H1 (cell line): ENCODE data around the gene MEGF11. TPM values are rescaled to one million over a fixed set of nuclear protein-coding genes. Genes with fewer than 3 reads are reported as not detected.

Experiments used
- CTCF ChIA-PET: fragments of 300-600 bp; sonication (Branson Sonifier 250); formaldehyde crosslinking; loops from one replicate; lab custom pipeline; 2021; ENCODE audit not compliant: partially characterized antibody; lab: Charles Lee
- POLR2A ChIA-PET: fragments of 300-600 bp; sonication (Branson Sonifier 250); formaldehyde crosslinking; loops from one replicate; lab custom pipeline; 2021; ENCODE audit warnings: inconsistent platforms; ENCODE audit not compliant: partially characterized antibody; lab: Charles Lee
- DNase-seq, 2 experiments: peaks; one replicate each; pipeline versions ENCODE4 v3.0.0 to v3.0.0-alpha.2; 2010 to 2022; ENCODE audit warnings: low spot score in 2 of 2, low read depth in 1 of 2, mixed read lengths in 1 of 2
- FAIRE-seq: peaks from 2 replicates; lab custom pipeline; 2011; peaks lifted over from hg19 to GRCh38; lab: Jason Lieb, UNC
- H2AFZ ChIP-seq: 2 replicates; pipeline ENCODE4 v1.8.1; 2012; ENCODE audit warnings: low read length, inconsistent platforms
- H2AK5ac ChIP-seq: 2 replicates; pipeline ENCODE4 v1.6.1; 2013; ENCODE audit warnings: low read depth, low read length
- H2BK120ac ChIP-seq: replicated peaks from 2 replicates; pipeline ENCODE3; 2013; ENCODE audit warnings: low read depth, low read length, inconsistent platforms
- H2BK12ac ChIP-seq: 2 replicates; pipeline ENCODE4 v1.6.1; 2013; ENCODE audit warnings: low read depth, low read length
- H2BK15ac ChIP-seq: 2 replicates; pipeline ENCODE4 v1.6.1; 2013; ENCODE audit warnings: low read length
- H2BK20ac ChIP-seq: 2 replicates; pipeline ENCODE4 v1.6.1; 2013; ENCODE audit warnings: low read length
- H2BK5ac ChIP-seq: 2 replicates; pipeline ENCODE4 v1.6.1; 2013; ENCODE audit warnings: low read depth, low read length
- H3K14ac ChIP-seq: 2 replicates; pipeline ENCODE4 v1.6.1; 2013; ENCODE audit warnings: inconsistent platforms; ENCODE audit not compliant: insufficient read length
- H3K18ac ChIP-seq: 2 replicates; pipeline ENCODE4 v1.6.1; 2013; ENCODE audit warnings: low read length; ENCODE audit errors: extremely low read depth
- H3K23ac ChIP-seq: 2 replicates; pipeline ENCODE4 v1.6.1; 2013; ENCODE audit warnings: inconsistent platforms; ENCODE audit not compliant: insufficient read length
- H3K23me2 ChIP-seq: 2 replicates; pipeline ENCODE4 v1.6.1; 2013; ENCODE audit warnings: low read depth, low read length
- H3K27ac ChIP-seq: 2 replicates; pipeline ENCODE4 v1.6.1; 2011; ENCODE audit warnings: low read depth, low read length, inconsistent platforms
- H3K27me3 ChIP-seq, 4 experiments: replicated peaks in 1 of 4; 1 replicate in 1 of 4; 2 replicates in 3 of 4; pipeline versions ENCODE4 v1.6.1 to v1.8.1; 2011 to 2013; ENCODE audit warnings: low read length in 3 of 4, mild to moderate bottlenecking in 3 of 4, inconsistent platforms in 2 of 4, mixed read lengths in 2 of 4, moderate library complexity in 1 of 4; ENCODE audit not compliant: control insufficient read depth in 3 of 4, insufficient read depth in 3 of 4; ENCODE audit errors: extremely low read depth in 1 of 4
- H3K36me3 ChIP-seq, 4 experiments: 2 replicates each; pipeline versions ENCODE4 v1.6.1 to v1.8.1; 2011 to 2013; ENCODE audit warnings: mild to moderate bottlenecking in 4 of 4, low read length in 3 of 4, moderate library complexity in 2 of 4, control low read depth in 1 of 4, inconsistent platforms in 1 of 4; ENCODE audit not compliant: insufficient read depth in 4 of 4, control insufficient read depth in 2 of 4
- H3K4ac ChIP-seq: replicated peaks from 2 replicates; pipeline ENCODE3; 2013; ENCODE audit warnings: low read length, low read depth, mixed read lengths, inconsistent platforms; ENCODE audit not compliant: insufficient read length
- H3K4me1 ChIP-seq, 4 experiments: replicated peaks in 1 of 4; 1 replicate in 1 of 4; 2 replicates in 3 of 4; pipeline versions ENCODE4 v1.6.1 to v1.8.1; 2011 to 2013; ENCODE audit warnings: low read length in 3 of 4, inconsistent platforms in 2 of 4, mixed read lengths in 1 of 4; ENCODE audit not compliant: insufficient read depth in 4 of 4, control insufficient read depth in 3 of 4
- H3K4me2 ChIP-seq, 2 experiments: 2 replicates each; pipeline versions ENCODE4 v1.6.1 to v1.8.1; 2011 to 2013; ENCODE audit warnings: low read depth in 2 of 2, low read length in 2 of 2, control low read depth in 1 of 2, inconsistent platforms in 1 of 2, mild to moderate bottlenecking in 1 of 2; ENCODE audit not compliant: insufficient read depth in 1 of 2
- H3K4me3 ChIP-seq, 4 experiments: fragments of 200-600, 300-600 bp in 1 of 4; sonication (generic), shearing (Covaris generic), sonication (Bioruptor Twin) in 1 of 4; 2 replicates each; pipeline versions ENCODE4 v1.5.1 to v1.8.1; 2011 to 2016; ENCODE audit warnings: low read length in 4 of 4, low read depth in 3 of 4, control low read depth in 2 of 4, inconsistent platforms in 2 of 4, mild to moderate bottlenecking in 2 of 4, mixed read lengths in 1 of 4, moderate library complexity in 1 of 4; ENCODE audit not compliant: insufficient read depth in 2 of 4; ENCODE audit errors: extremely low read depth in 1 of 4
- H3K56ac ChIP-seq: replicated peaks from 2 replicates; pipeline ENCODE3; 2013; ENCODE audit warnings: low read depth, mild to moderate bottlenecking, mixed read lengths, low read length, inconsistent platforms; ENCODE audit not compliant: insufficient read length
- H3K79me1 ChIP-seq: 2 replicates; pipeline ENCODE4 v1.6.1; 2013; ENCODE audit warnings: low read depth, low read length, control low read depth
- H3K79me2 ChIP-seq, 2 experiments: 2 replicates each; pipeline versions ENCODE4 v1.6.1 to v1.8.1; 2012 to 2013; ENCODE audit warnings: low read length in 2 of 2, mild to moderate bottlenecking in 2 of 2, inconsistent platforms in 1 of 2; ENCODE audit not compliant: insufficient read depth in 2 of 2, control insufficient read depth in 1 of 2
- H3K9ac ChIP-seq, 4 experiments: replicated peaks in 1 of 4; 1 replicate in 1 of 4; 2 replicates in 3 of 4; pipeline versions ENCODE4 v1.6.1 to v1.8.1; 2011 to 2013; ENCODE audit warnings: low read depth in 3 of 4, low read length in 3 of 4, control low read depth in 2 of 4, mild to moderate bottlenecking in 2 of 4, moderate library complexity in 2 of 4, inconsistent platforms in 1 of 4; ENCODE audit errors: extremely low read depth in 1 of 4
- H3K9me3 ChIP-seq, 2 experiments: 2 replicates each; pipeline versions ENCODE4 v1.6.1 to v1.8.1; 2012 to 2013; ENCODE audit warnings: mild to moderate bottlenecking in 2 of 2, moderate library complexity in 2 of 2, control low read depth in 1 of 2, inconsistent platforms in 1 of 2, low read depth in 1 of 2, low read length in 1 of 2, mixed read lengths in 1 of 2; ENCODE audit not compliant: insufficient read depth in 2 of 2
- H4K20me1 ChIP-seq, 2 experiments: replicated peaks in 1 of 2; 2 replicates each; pipeline versions ENCODE3 to v1.8.1; 2011 to 2013; ENCODE audit warnings: inconsistent platforms in 2 of 2, low read length in 2 of 2, mild to moderate bottlenecking in 1 of 2; ENCODE audit not compliant: insufficient read depth in 2 of 2, control insufficient read depth in 1 of 2
- H4K5ac ChIP-seq: 2 replicates; pipeline ENCODE4 v1.6.1; 2013; ENCODE audit warnings: low read length, low read depth, mixed read lengths, inconsistent platforms; ENCODE audit not compliant: insufficient read length
- H4K8ac ChIP-seq: 2 replicates; pipeline ENCODE4 v1.8.0; 2013; ENCODE audit warnings: mild to moderate bottlenecking, moderate library complexity, low read length, inconsistent platforms; ENCODE audit not compliant: insufficient read depth; ENCODE audit errors: extremely low read depth
- H4K91ac ChIP-seq: replicated peaks from 2 replicates; pipeline ENCODE3; 2013; ENCODE audit warnings: low read length, mixed read lengths, inconsistent platforms; ENCODE audit not compliant: insufficient read length
- ATF2 ChIP-seq: IDR thresholded peaks from 2 replicates; pipeline ENCODE4 v1.6.1; 2012; ENCODE audit warnings: low read length, inconsistent platforms
- BRCA1 ChIP-seq: IDR thresholded peaks from 2 replicates; pipeline ENCODE4 v1.6.1; 2012; ENCODE audit warnings: low read depth, low read length, improper control_type of control experiment
- GABPA ChIP-seq: IDR thresholded peaks from 2 replicates; pipeline ENCODE4 v1.6.1; 2011; ENCODE audit warnings: mild to moderate bottlenecking, low read length, moderate library complexity, borderline replicate concordance; ENCODE audit not compliant: insufficient read depth
- HDAC2 ChIP-seq, 2 experiments: fragments of 300-600 bp in 1 of 2; sonication (generic) in 1 of 2; IDR thresholded peaks; 2 replicates each; pipeline ENCODE4 v1.6.1; 2011 to 2012; ENCODE audit warnings: low read depth in 2 of 2, low read length in 2 of 2, mild to moderate bottlenecking in 2 of 2, moderate library complexity in 2 of 2, borderline replicate concordance in 1 of 2, inconsistent platforms in 1 of 2
- KDM4A ChIP-seq: IDR thresholded peaks from one replicate; pipeline ENCODE4 v1.7.1; 2012; ENCODE audit warnings: low read depth, mild to moderate bottlenecking, moderate library complexity, low read length, inconsistent platforms; ENCODE audit not compliant: severe bottlenecking
- MAX ChIP-seq: IDR thresholded peaks from 2 replicates; pipeline ENCODE4 v1.6.1; 2012; ENCODE audit warnings: inconsistent platforms
- POLR2AphosphoS5 ChIP-seq: IDR thresholded peaks from 2 replicates; pipeline ENCODE4 v1.6.1; 2011; ENCODE audit warnings: low read depth, low read length
- RXRA ChIP-seq: IDR thresholded peaks from 2 replicates; pipeline ENCODE4 v1.6.1; 2011; ENCODE audit warnings: low read depth, mild to moderate bottlenecking, low read length, moderate library complexity; ENCODE audit not compliant: insufficient read depth
- SAP30 ChIP-seq: fragments of 300-600 bp; sonication (generic); IDR thresholded peaks from 2 replicates; pipeline ENCODE4 v1.7.1; 2012; ENCODE audit warnings: low read length, moderate library complexity, mild to moderate bottlenecking, inconsistent platforms; ENCODE audit not compliant: insufficient read depth, insufficient replicate concordance
- SIX5 ChIP-seq: IDR thresholded peaks from 2 replicates; pipeline ENCODE4 v1.6.1; 2011; ENCODE audit warnings: mild to moderate bottlenecking, low read depth, low read length
- SRF ChIP-seq: IDR thresholded peaks from 2 replicates; pipeline ENCODE4 v1.6.1; 2011; ENCODE audit warnings: mild to moderate bottlenecking, low read depth, low read length, moderate library complexity
- WGBS, 2 experiments: shearing (Covaris generic) in 1 of 2; methylation state at CpG; one replicate each; pipeline versions ENCODE4 v1.1.6 to v1.1.7; 2013 to 2015; ENCODE audit warnings: low lambda C conversion rate in 2 of 2, mixed read lengths in 2 of 2, inconsistent platforms in 1 of 2, low coverage in 1 of 2, missing lambda C conversion rate in 1 of 2; ENCODE audit not compliant: insufficient replicate concordance in 2 of 2, insufficient coverage in 1 of 2, insufficient read length in 1 of 2; ENCODE audit errors: extremely low coverage in 1 of 2, missing lambda C conversion rate in 1 of 2; 5-methylcytosine and 5-hydroxymethylcytosine counted together
- polyA plus RNA-seq, 7 experiments: library from polyadenylated mRNA; depleted of rRNA in 3 of 7; stranded (reverse) in 5 of 7; unstranded in 2 of 7; fragments of >200 nt in 5 of 7; fragments of 200-250 nt in 2 of 7; gene quantifications; 1 replicate in 5 of 7; 2 replicates in 1 of 7; 4 replicates in 1 of 7; pipeline versions ENCODE4 v1.2.1 to v1.2.3, GENCODE V29; 2011 to 2013; ENCODE audit warnings: missing spikeins in 2 of 7, mixed read lengths in 2 of 7
- total RNA-seq: library from RNA; stranded (reverse); fragmentation: NEBNext Ultra II Directional; extraction: Animal tissue kit (Norgen Biotek cat#: 25700); gene quantifications from 2 replicates; pipeline ENCODE4 v1.2.1, GENCODE V29; 2021

MEGF11 gene
- total and polyA plus RNA-seq, 2 of the 8 experiments (the other 6 are each of a cell fraction or from before 2014, with no cell fraction given), result 4.4 to 4.8 TPM

GRCh38 chr15:66133247-66133885, 120.2 kb downstream of the MEGF11 start:
- Histone ChIP-seq H2BK120ac (no peak overlapping the region), H3K4me2 (no peak overlapping the region), H3K27ac (no peak overlapping the region)
- TF ChIP-seq SAP30 (no peak), BRCA1 (no peak), SRF (no peak), MAX (no peak), SIX5 (no peak), KDM4A (no peak), ATF2 (no peak), GABPA (no peak), HDAC2 (IDR thresholded peaks at IDR 0.05; ENCODE audit: borderline replicate concordance in 1 of 2, low read depth in 2 of 2, low read length in 2 of 2) (no peak), RXRA (no peak), POLR2AphosphoS5 (no peak)

More at GRCh38 chr15:66133247-66133885, 120.2 kb downstream of the MEGF11 start:
- Histone ChIP-seq H3K23me2 (no peaks in the 10 kb centered on the region), H3K4me1 (peaks cover 0 to 4% (median 3%) of the 10 kb centered on the region in 4 experiments; a peak in 2 of 7 replicates), H3K4me3 (no peak overlapping the region), H2BK15ac (no peak overlapping the region), H3K9ac (no peak overlapping the region), H2AK5ac (no peak overlapping the region), H4K5ac (no peak overlapping the region), H3K4ac (no peak overlapping the region), H3K56ac (no peak overlapping the region), H4K8ac (no peak overlapping the region), H3K9me3 (no peaks in the 10 kb centered on the region), H3K14ac (no peak overlapping the region), H2BK12ac (no peak overlapping the region), H2BK20ac (no peak overlapping the region), H3K36me3 (no peaks in the 10 kb centered on the region), H4K20me1 (no peaks in the 10 kb centered on the region), H3K79me1 (no peaks in the 10 kb centered on the region), H4K91ac (no peak overlapping the region), H2BK5ac (no peak overlapping the region), H3K79me2 (no peaks in the 10 kb centered on the region), H2AFZ (no peak overlapping the region), H3K27me3 (peaks cover 0 to 5% (median 0%) of the 10 kb centered on the region in 4 experiments; a peak in 3 of 7 replicates), H3K23ac (no peak overlapping the region), H3K18ac (no peak overlapping the region)
- CTCF ChIA-PET, result interaction anchor here (0.5 to 1.4 kb wide), 5 partner anchors 9 to 98 kb away, joined by 3 to 4 read pairs (median 3); no protein-coding TSS in a partner anchor
- no peak for DNase-seq
- 91% methylated on average over 10 of the region's 10 CpGs; no CpG with 5 or more reads in 1 of the 2 experiments for WGBS, 2 experiments
- no peak for FAIRE-seq
- POLR2A ChIA-PET, result no interaction called here
